NCI-H2107 (cell line): ENCODE measurements around the gene ETS1.
"Not testable (repeated sequence)": the region's sequence is repeated elsewhere in the genome, so short reads cannot be mapped to it uniquely, and the experiment has no call there.

ENCODE experiments used
- DNase-seq: peaks from one replicate; lab custom pipeline; 2025; lab: John Stamatoyannopoulos, UW

The ETS1 gene

GRCh38 chr11:128463979-128464378 lies 123.4 kb downstream of the ETS1 start:
- no peak for DNase-seq

- DNase-seq, result no peak
These were observed 124.0 kb downstream of the ETS1 start for GRCh38 chr11:128463371-128463829.

GRCh38 chr11:128462922-128463321 lies 124.4 kb downstream of the ETS1 start:
- no peak for DNase-seq

GRCh38 chr11:128462189-128462588 lies 125.2 kb downstream of the ETS1 start:
- DNase-seq, result no peak

GRCh38 chr11:128458321-128458720 lies 129.0 kb downstream of the ETS1 start:
- no peak for DNase-seq

- no peak for DNase-seq
These were observed 129.5 kb downstream of the ETS1 start for GRCh38 chr11:128457874-128458273.

GRCh38 chr11:128456566-128457268 lies 130.6 kb downstream of the ETS1 start:
- no peak for DNase-seq

GRCh38 chr11:128455766-128456165 lies 131.6 kb downstream of the ETS1 start:
- DNase-seq, result no peak

GRCh38 chr11:128453444-128454336 lies 133.7 kb downstream of the ETS1 start:
- DNase-seq, result no peak

GRCh38 chr11:128451652-128452470 lies 135.5 kb downstream of the ETS1 start:
- no peak for DNase-seq

GRCh38 chr11:128450882-128451651 lies 136.3 kb downstream of the ETS1 start:
- DNase-seq, result no peak

GRCh38 chr11:128450425-128450824 lies 136.9 kb downstream of the ETS1 start:
- not testable (repeated sequence) for DNase-seq

- no peak for DNase-seq
These were observed 138.2 kb downstream of the ETS1 start for GRCh38 chr11:128448981-128449713.

- DNase-seq, result no peak
These were observed 139.0 kb downstream of the ETS1 start for GRCh38 chr11:128448200-128448886.

GRCh38 chr11:128447233-128447632 lies 140.1 kb downstream of the ETS1 start:
- DNase-seq, result no peak

GRCh38 chr11:128445921-128446320 lies 141.4 kb downstream of the ETS1 start:
- DNase-seq, result not testable (repeated sequence)

GRCh38 chr11:128437136-128437535 lies 150.2 kb downstream of the ETS1 start:
- no peak for DNase-seq

GRCh38 chr11:128434818-128435217 lies 152.5 kb downstream of the ETS1 start:
- no peak for DNase-seq

- DNase-seq, result no peak
These were observed 152.9 kb downstream of the ETS1 start for GRCh38 chr11:128434411-128434810.

GRCh38 chr11:128432926-128433325 lies 154.4 kb downstream of the ETS1 start:
- no peak for DNase-seq
